DND-41 (cell line): ENCODE results near the gene CARMIL1.

Experiments
- EZH2 ChIP-seq: IDR thresholded peaks from 3 replicates; pipeline ENCODE4 v1.6.1; 2012; ENCODE audit warnings: borderline replicate concordance, low read depth, mild to moderate bottlenecking, moderate library complexity, low read length, inconsistent platforms; ENCODE audit not compliant: severe bottlenecking
- TF ChIP-seq, protein P1 (sequence below): IDR thresholded peaks from 2 replicates; pipeline ENCODE4 v1.5.1; 2012; ENCODE audit warnings: borderline replicate concordance, low read length, moderate library complexity, mild to moderate bottlenecking; ENCODE audit not compliant: poor library complexity, severe bottlenecking; ENCODE audit errors: extremely low read depth

DNA sequence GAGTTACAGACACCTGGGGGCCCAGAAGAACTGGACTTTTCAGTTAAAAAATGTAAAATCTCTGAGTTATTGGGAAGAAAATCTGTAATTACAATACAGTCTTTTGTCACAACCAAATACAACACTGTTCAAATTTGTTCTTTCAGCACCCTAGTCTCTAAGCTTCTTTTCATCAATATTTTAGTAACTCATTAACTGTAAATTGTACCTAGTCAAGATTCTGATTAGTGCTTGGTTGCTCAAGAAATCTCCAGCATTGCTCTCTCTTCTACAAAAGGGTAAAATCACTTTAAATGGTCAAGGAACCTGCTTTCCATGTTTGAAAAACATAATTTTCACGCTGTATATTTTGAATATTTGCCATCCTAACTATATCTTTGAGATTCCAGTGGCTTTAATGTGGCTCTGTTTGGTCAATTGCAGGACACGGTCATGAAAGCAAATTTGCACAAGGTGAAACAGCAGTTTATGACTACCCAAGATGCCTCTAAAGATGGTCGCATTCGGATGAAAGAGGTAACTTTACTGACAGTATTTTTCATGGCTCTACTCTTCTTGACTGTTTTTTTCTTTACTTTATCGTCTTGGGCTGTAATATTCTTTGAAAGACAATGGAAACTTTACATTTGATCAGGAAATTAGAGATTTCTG lies 382.1 kb downstream of the CARMIL1 start:
- TF ChIP-seq, protein P1, sequence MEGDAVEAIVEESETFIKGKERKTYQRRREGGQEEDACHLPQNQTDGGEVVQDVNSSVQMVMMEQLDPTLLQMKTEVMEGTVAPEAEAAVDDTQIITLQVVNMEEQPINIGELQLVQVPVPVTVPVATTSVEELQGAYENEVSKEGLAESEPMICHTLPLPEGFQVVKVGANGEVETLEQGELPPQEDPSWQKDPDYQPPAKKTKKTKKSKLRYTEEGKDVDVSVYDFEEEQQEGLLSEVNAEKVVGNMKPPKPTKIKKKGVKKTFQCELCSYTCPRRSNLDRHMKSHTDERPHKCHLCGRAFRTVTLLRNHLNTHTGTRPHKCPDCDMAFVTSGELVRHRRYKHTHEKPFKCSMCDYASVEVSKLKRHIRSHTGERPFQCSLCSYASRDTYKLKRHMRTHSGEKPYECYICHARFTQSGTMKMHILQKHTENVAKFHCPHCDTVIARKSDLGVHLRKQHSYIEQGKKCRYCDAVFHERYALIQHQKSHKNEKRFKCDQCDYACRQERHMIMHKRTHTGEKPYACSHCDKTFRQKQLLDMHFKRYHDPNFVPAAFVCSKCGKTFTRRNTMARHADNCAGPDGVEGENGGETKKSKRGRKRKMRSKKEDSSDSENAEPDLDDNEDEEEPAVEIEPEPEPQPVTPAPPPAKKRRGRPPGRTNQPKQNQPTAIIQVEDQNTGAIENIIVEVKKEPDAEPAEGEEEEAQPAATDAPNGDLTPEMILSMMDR: no peak
- TF ChIP-seq EZH2: no peak
